Hematopoietic multipotent progenitor cell treated with erythropoietin and hydrocortisone succinate and interleukin-3 and kit ligand, for 6 days (in vitro differentiated cells): ENCODE data around the gene OBSCN.

Source experiments
- DNase-seq: peaks from one replicate; pipeline ENCODE4 v3.0.0-alpha.2; 2015

Gene OBSCN

GRCh38 chr1:228170666-228171065 lies 37.2 kb upstream of the OBSCN start:
- no peak for DNase-seq

GRCh38 chr1:228171221-228171891 lies 36.5 kb upstream of the OBSCN start:
- no peak for DNase-seq

- DNase-seq = no peak
These were observed 35.0 kb upstream of the OBSCN start for GRCh38 chr1:228172591-228173527.

GRCh38 chr1:228173528-228174481 lies 34.0 kb upstream of the OBSCN start:
- DNase-seq = peak; percentile 39

GRCh38 chr1:228174482-228175315 lies 33.1 kb upstream of the OBSCN start:
- peak; percentile 64 for DNase-seq

- DNase-seq = no peak
These were observed 32.4 kb upstream of the OBSCN start for GRCh38 chr1:228175316-228176023.

- no peak for DNase-seq
These were observed 31.8 kb upstream of the OBSCN start for GRCh38 chr1:228176024-228176395.

GRCh38 chr1:228176461-228177182 lies 31.2 kb upstream of the OBSCN start:
- no peak for DNase-seq

GRCh38 chr1:228177183-228177475 lies 30.7 kb upstream of the OBSCN start:
- DNase-seq = no peak

GRCh38 chr1:228177721-228178710 lies 29.8 kb upstream of the OBSCN start:
- DNase-seq = no peak

- DNase-seq = peak; percentile 93
These were observed 28.8 kb upstream of the OBSCN start for GRCh38 chr1:228178737-228179684.

GRCh38 chr1:228180271-228180958 lies 27.4 kb upstream of the OBSCN start:
- DNase-seq = peak; percentile 72

- peak; percentile 57 for DNase-seq
These were observed 26.7 kb upstream of the OBSCN start for GRCh38 chr1:228180959-228181644.

GRCh38 chr1:228181645-228182034 lies 26.2 kb upstream of the OBSCN start:
- DNase-seq = no peak

GRCh38 chr1:228182296-228183030 lies 25.4 kb upstream of the OBSCN start:
- no peak for DNase-seq

GRCh38 chr1:228184152-228184551 lies 23.7 kb upstream of the OBSCN start:
- DNase-seq = no peak

GRCh38 chr1:228185641-228185965 lies 22.2 kb upstream of the OBSCN start:
- DNase-seq = no peak
